ENCODE measurements around the gene NUP93. TPM values are rescaled to one million over a fixed set of nuclear protein-coding genes. Genes with fewer than 3 reads are reported as not detected.
"Not testable (repeated sequence)": the region's sequence is repeated elsewhere in the genome, so short reads cannot be mapped to it uniquely, and the experiment has no call there.

The NUP93 gene
- polyA plus RNA-seq, 3 donors from 2014 or later = 57.1 to 91.4 (median 68.3) TPM

- H3K27ac Mint-ChIP-seq; H3K9me3 Mint-ChIP-seq; H3K36me3 Mint-ChIP-seq; DNase-seq; H3K4me1 Mint-ChIP-seq; H3K4me3 Mint-ChIP-seq; H3K27me3 Mint-ChIP-seq (ENCODE audit: low read depth in 3 of 3): not testable (repeated sequence)
These were observed 12.4 kb upstream of the NUP93 start for GRCh38 chr16:56717532-56717931.

GRCh38 chr16:56722200-56722842 is 7.6 kb upstream of the NUP93 start:
- H3K4me1 Mint-ChIP-seq = no peaks in the 10 kb centered on the region
- no peak for DNase-seq
- H3K9me3 Mint-ChIP-seq = no peaks in the 10 kb centered on the region
- H3K36me3 Mint-ChIP-seq = no peaks in the 10 kb centered on the region
- H3K4me3 Mint-ChIP-seq = no peak overlapping the region
- H3K27me3 Mint-ChIP-seq (ENCODE audit: low read depth in 3 of 3) = peaks cover 2 to 7% (median 2%) of the 10 kb centered on the region in 3 donors
- H3K27ac Mint-ChIP-seq = no peak overlapping the region

GRCh38 chr16:56724191-56724590 is 5.7 kb upstream of the NUP93 start:
- Mint-ChIP-seq H3K27me3 (ENCODE audit: low read depth in 3 of 3) (peaks cover 2 to 7% (median 2%) of the 10 kb centered on the region in 3 donors), H3K27ac (no peak overlapping the region), H3K9me3 (no peaks in the 10 kb centered on the region), H3K4me3 (no peak overlapping the region), H3K4me1 (peaks cover 7 to 10% of the 10 kb centered on the region in 2 donors), H3K36me3 (no peaks in the 10 kb centered on the region)
- no peak for DNase-seq

GRCh38 chr16:56726283-56726682 is 3.6 kb upstream of the NUP93 start:
- no peaks in the 10 kb centered on the region for H3K36me3 Mint-ChIP-seq
- H3K4me3 Mint-ChIP-seq = no peak overlapping the region
- no peaks in the 10 kb centered on the region for H3K9me3 Mint-ChIP-seq
- peaks cover 1 to 7% (median 2%) of the 10 kb centered on the region in 3 donors for H3K27me3 Mint-ChIP-seq (ENCODE audit: low read depth in 3 of 3)
- no peak overlapping the region for H3K27ac Mint-ChIP-seq
- DNase-seq = no peak
- peaks cover 17 to 21% of the 10 kb centered on the region in 2 donors for H3K4me1 Mint-ChIP-seq

- H3K27me3 Mint-ChIP-seq (ENCODE audit: low read depth in 3 of 3) = peaks cover 1 to 7% (median 2%) of the 10 kb centered on the region in 3 donors
- no peak overlapping the region for H3K4me3 Mint-ChIP-seq
- no peaks in the 10 kb centered on the region for H3K36me3 Mint-ChIP-seq
- peaks cover 17 to 21% of the 10 kb centered on the region in 2 donors for H3K4me1 Mint-ChIP-seq
- no peak overlapping the region for H3K27ac Mint-ChIP-seq
- DNase-seq = no peak
- no peaks in the 10 kb centered on the region for H3K9me3 Mint-ChIP-seq
These were observed 3.0 kb upstream of the NUP93 start for GRCh38 chr16:56726926-56727325.

- peaks cover 1 to 7% (median 2%) of the 10 kb centered on the region in 3 donors for H3K27me3 Mint-ChIP-seq (ENCODE audit: low read depth in 3 of 3)
- no peak for DNase-seq
- no peaks in the 10 kb centered on the region for H3K36me3 Mint-ChIP-seq
- no peak overlapping the region for H3K27ac Mint-ChIP-seq
- no peak overlapping the region for H3K4me3 Mint-ChIP-seq
- H3K9me3 Mint-ChIP-seq = no peaks in the 10 kb centered on the region
- H3K4me1 Mint-ChIP-seq = peaks cover 17 to 21% of the 10 kb centered on the region in 2 donors
These were observed 1.9 kb upstream of the NUP93 start for GRCh38 chr16:56728027-56728426.

GRCh38 chr16:56728980-56729734 is 772 bp upstream of the NUP93 start:
- Mint-ChIP-seq H3K4me3 (no peak overlapping the region), H3K27ac (peak overlapping the region; percentile 85 to 97 (median 88))

GRCh38 chr16:56732366-56732765 is 2.4 kb downstream of the NUP93 start:
- H3K27ac Mint-ChIP-seq = no peak overlapping the region
- H3K9me3 Mint-ChIP-seq = no peaks in the 10 kb centered on the region
- H3K36me3 Mint-ChIP-seq = no peaks in the 10 kb centered on the region
- H3K4me3 Mint-ChIP-seq = no peak overlapping the region
- peaks cover 0 to 1% (median 0%) of the 10 kb centered on the region in 3 donors for H3K27me3 Mint-ChIP-seq (ENCODE audit: low read depth in 3 of 3)
- DNase-seq = no peak
- peaks cover 21 to 28% of the 10 kb centered on the region in 2 donors for H3K4me1 Mint-ChIP-seq

More at GRCh38 chr16:56728980-56729734, 772 bp upstream of the NUP93 start:
- Mint-ChIP-seq H3K4me1 (peaks cover 17 to 21% of the 10 kb centered on the region in 2 donors), H3K36me3 (no peaks in the 10 kb centered on the region), H3K27me3 (ENCODE audit: low read depth in 3 of 3) (peaks cover 0 to 7% (median 1%) of the 10 kb centered on the region in 3 donors), H3K9me3 (no peaks in the 10 kb centered on the region)
- DNase-seq = no peak

GRCh38 chr16:56732832-56733231 is 2.9 kb downstream of the NUP93 start:
- peaks cover 0 to 1% (median 0%) of the 10 kb centered on the region in 3 donors for H3K27me3 Mint-ChIP-seq (ENCODE audit: low read depth in 3 of 3)
- DNase-seq = no peak
- H3K4me1 Mint-ChIP-seq = peaks cover 21 to 32% of the 10 kb centered on the region in 2 donors
- H3K36me3 Mint-ChIP-seq = no peaks in the 10 kb centered on the region
- H3K27ac Mint-ChIP-seq = no peak overlapping the region
- H3K4me3 Mint-ChIP-seq = no peak overlapping the region
- no peaks in the 10 kb centered on the region for H3K9me3 Mint-ChIP-seq

- H3K4me3 Mint-ChIP-seq = no peak overlapping the region
- peaks cover 0 to 1% (median 0%) of the 10 kb centered on the region in 3 donors for H3K27me3 Mint-ChIP-seq (ENCODE audit: low read depth in 3 of 3)
- DNase-seq = no peak
- H3K36me3 Mint-ChIP-seq = peaks cover 0 to 4% (median 0%) of the 10 kb centered on the region in 3 donors
- no peak overlapping the region for H3K27ac Mint-ChIP-seq
- no peaks in the 10 kb centered on the region for H3K9me3 Mint-ChIP-seq
- peaks cover 12 to 27% of the 10 kb centered on the region in 2 donors for H3K4me1 Mint-ChIP-seq
These were observed 4.5 kb downstream of the NUP93 start for GRCh38 chr16:56734429-56734828.

GRCh38 chr16:56736476-56736875 is 6.5 kb downstream of the NUP93 start:
- Mint-ChIP-seq H3K27me3 (ENCODE audit: low read depth in 3 of 3) (no peaks in the 10 kb centered on the region), H3K4me3 (no peak overlapping the region), H3K9me3 (no peaks in the 10 kb centered on the region), H3K27ac (no peak overlapping the region), H3K36me3 (peaks cover 0 to 4% (median 0%) of the 10 kb centered on the region in 3 donors), H3K4me1 (peaks cover 0 to 23% of the 10 kb centered on the region in 2 donors)
- DNase-seq = no peak

GRCh38 chr16:56737539-56737938 is 7.6 kb downstream of the NUP93 start:
- Mint-ChIP-seq H3K27me3 (ENCODE audit: low read depth in 3 of 3) (no peaks in the 10 kb centered on the region), H3K4me3 (no peak overlapping the region), H3K4me1 (peaks cover 0 to 28% of the 10 kb centered on the region in 2 donors), H3K36me3 (peaks cover 0 to 4% (median 0%) of the 10 kb centered on the region in 3 donors), H3K9me3 (no peaks in the 10 kb centered on the region), H3K27ac (peak overlapping the region in 1 of 6 donors; percentile 13)
- DNase-seq = no peak

GRCh38 chr16:56738221-56738620 is 8.3 kb downstream of the NUP93 start:
- Mint-ChIP-seq H3K9me3 (no peaks in the 10 kb centered on the region), H3K36me3 (peaks cover 0 to 4% (median 0%) of the 10 kb centered on the region in 3 donors), H3K4me3 (no peak overlapping the region), H3K27me3 (ENCODE audit: low read depth in 3 of 3) (no peaks in the 10 kb centered on the region), H3K27ac (no peak overlapping the region), H3K4me1 (peaks cover 0 to 29% of the 10 kb centered on the region in 2 donors)
- no peak for DNase-seq

GRCh38 chr16:56739378-56739777 is 9.4 kb downstream of the NUP93 start:
- not testable (repeated sequence) for H3K9me3 Mint-ChIP-seq; H3K27ac Mint-ChIP-seq; H3K27me3 Mint-ChIP-seq (ENCODE audit: low read depth in 3 of 3); H3K36me3 Mint-ChIP-seq; H3K4me3 Mint-ChIP-seq; DNase-seq
- peaks cover 0 to 29% of the 10 kb centered on the region in 2 donors for H3K4me1 Mint-ChIP-seq

All from immature natural killer cell (primary cell).